Suprapubic skin (tissue), 4 donors: ENCODE measurements around the gene TAS2R19. TPM values are rescaled to one million over a fixed set of nuclear protein-coding genes. Genes with fewer than 3 reads are reported as not detected.

Source experiments
- DNase-seq, 2 donors: peaks; one replicate each; pipeline ENCODE4 v3.0.0-alpha.2; 2019; ENCODE audit warnings: low spot score in 2 of 2
- H3K27ac ChIP-seq: fragments of 200-600 bp; sonication (generic); one replicate; pipeline ENCODE4 v1.5.1; 2019
- H3K27me3 ChIP-seq: fragments of 200-600 bp; sonication (generic); one replicate; pipeline ENCODE4 v1.5.1; 2019
- H3K36me3 ChIP-seq: fragments of 200-600 bp; sonication (generic); one replicate; pipeline ENCODE4 v1.5.1; 2019
- H3K4me1 ChIP-seq: fragments of 200-600 bp; sonication (generic); one replicate; pipeline ENCODE4 v1.5.1; 2019
- H3K4me3 ChIP-seq: fragments of 200-600 bp; sonication (generic); one replicate; pipeline ENCODE4 v1.5.1; 2019; ENCODE audit warnings: mild to moderate bottlenecking
- H3K9me3 ChIP-seq: fragments of 200-600 bp; sonication (generic); one replicate; pipeline ENCODE4 v1.5.1; 2019
- CTCF ChIP-seq, 2 donors: fragments of 200-600 bp in 1 of 2; fragments of 450-650 bp in 1 of 2; sonication (generic) in 1 of 2; IDR thresholded peaks; one replicate each; pipeline ENCODE4 v1.5.1; 2016 to 2019; ENCODE audit warnings: antibody characterized with exemption in 2 of 2, mild to moderate bottlenecking in 1 of 2, moderate library complexity in 1 of 2
- EP300 ChIP-seq: sonication (generic); formaldehyde crosslinking; IDR thresholded peaks from one replicate; pipeline ENCODE4 v1.6.1; 2017; ENCODE audit warnings: antibody characterized with exemption
- POLR2A ChIP-seq, 2 donors: fragments of 450-650 bp; IDR thresholded peaks; one replicate each; pipeline ENCODE4 v1.6.1; 2017; ENCODE audit warnings: antibody characterized with exemption in 2 of 2, mild to moderate bottlenecking in 2 of 2, moderate library complexity in 2 of 2
- POLR2AphosphoS5 ChIP-seq, 3 donors: sonication (generic); formaldehyde crosslinking; IDR thresholded peaks; one replicate each; pipeline ENCODE4 v1.6.1; 2017; ENCODE audit warnings: antibody characterized with exemption in 3 of 3
- WGBS: methylation state at CpG from one replicate; pipeline ENCODE4 v1.1.5; 2018; 5-methylcytosine and 5-hydroxymethylcytosine counted together
- total RNA-seq, 4 donors: library from RNA; depleted of rRNA; stranded (reverse); fragments of >200 nt; gene quantifications; one replicate each; pipeline ENCODE4 v1.1.0, GENCODE V29; 2016

Gene TAS2R19
- total RNA-seq, 4 donors from 2014 or later: 2.5 to 9.3 TPM; not detected in 2

- H3K27ac ChIP-seq: no peak overlapping the region
- no peaks in the 10 kb centered on the region for H3K27me3 ChIP-seq
- no peaks in the 10 kb centered on the region for H3K36me3 ChIP-seq
- H3K4me1 ChIP-seq: no peaks in the 10 kb centered on the region
- TF ChIP-seq EP300: no peak
- TF ChIP-seq POLR2AphosphoS5 (IDR thresholded peaks at IDR 0.05): no peak
- no peak for TF ChIP-seq CTCF (IDR thresholded peaks at IDR 0.05)
- TF ChIP-seq POLR2A (IDR thresholded peaks at IDR 0.05): no peak
- WGBS: 94% methylated on average over 4 of the region's 4 CpGs
- no peak overlapping the region for H3K4me3 ChIP-seq
- H3K9me3 ChIP-seq: no peaks in the 10 kb centered on the region
- no peak for DNase-seq
These were observed 6.5 kb downstream of the TAS2R19 start for GRCh38 chr12:11015775-11016430.

GRCh38 chr12:11014234-11014633 lies 8.2 kb downstream of the TAS2R19 start:
- no peak for TF ChIP-seq POLR2AphosphoS5 (IDR thresholded peaks at IDR 0.05)
- no peak for TF ChIP-seq POLR2A (IDR thresholded peaks at IDR 0.05)
- Histone ChIP-seq H3K27ac (no peak overlapping the region), H3K4me3 (no peak overlapping the region), H3K9me3 (no peaks in the 10 kb centered on the region), H3K36me3 (no peaks in the 10 kb centered on the region), H3K4me1 (no peaks in the 10 kb centered on the region), H3K27me3 (no peaks in the 10 kb centered on the region)
- DNase-seq: no peak

GRCh38 chr12:11007608-11008007 lies 14.8 kb downstream of the TAS2R19 start:
- 100% methylated on average over 1 of the region's 1 CpG for WGBS
- Histone ChIP-seq H3K27me3 (no peaks in the 10 kb centered on the region), H3K9me3 (no peaks in the 10 kb centered on the region), H3K27ac (no peak overlapping the region), H3K36me3 (no peaks in the 10 kb centered on the region), H3K4me1 (no peaks in the 10 kb centered on the region), H3K4me3 (no peak overlapping the region)
- DNase-seq: no peak
- TF ChIP-seq POLR2A (IDR thresholded peaks at IDR 0.05): no peak
- no peak for TF ChIP-seq CTCF (IDR thresholded peaks at IDR 0.05)
- TF ChIP-seq EP300: no peak
- TF ChIP-seq POLR2AphosphoS5 (IDR thresholded peaks at IDR 0.05): no peak

GRCh38 chr12:10998204-10998603 lies 24.2 kb downstream of the TAS2R19 start, which contains the start of gene TAS2R20:
TSS of gene TAS2R20 (minus strand) at chr12:10998304. CDS start at chr12:10997875, 429 bp downstream.
- no peaks in the 10 kb centered on the region for H3K36me3 ChIP-seq
- no peaks in the 10 kb centered on the region for H3K9me3 ChIP-seq
- DNase-seq: no peak
- H3K27ac ChIP-seq: no peak within 1 kb of the TSS
- H3K4me3 ChIP-seq: no peak within 1 kb of the TSS
- no peaks in the 10 kb centered on the region for H3K27me3 ChIP-seq
- TF ChIP-seq EP300 (no peak), POLR2A (IDR thresholded peaks at IDR 0.05) (no peak), CTCF (IDR thresholded peaks at IDR 0.05) (no peak), POLR2AphosphoS5 (IDR thresholded peaks at IDR 0.05) (no peak)
- no peaks in the 10 kb centered on the region for H3K4me1 ChIP-seq

GRCh38 chr12:10994307-10994706 lies 28.1 kb downstream of the TAS2R19 start:
- Histone ChIP-seq H3K4me3 (no peak overlapping the region), H3K27ac (no peak overlapping the region), H3K27me3 (no peaks in the 10 kb centered on the region), H3K36me3 (no peaks in the 10 kb centered on the region), H3K9me3 (no peaks in the 10 kb centered on the region), H3K4me1 (no peaks in the 10 kb centered on the region)
- WGBS: 94% methylated on average over 3 of the region's 3 CpGs
- DNase-seq: no peak
- TF ChIP-seq POLR2A (IDR thresholded peaks at IDR 0.05) (no peak), CTCF (IDR thresholded peaks at IDR 0.05) (no peak), EP300 (no peak), POLR2AphosphoS5 (IDR thresholded peaks at IDR 0.05) (no peak)

GRCh38 chr12:10989107-10989506 lies 33.3 kb downstream of the TAS2R19 start:
- Histone ChIP-seq H3K36me3 (no peaks in the 10 kb centered on the region), H3K4me3 (no peak overlapping the region), H3K4me1 (no peaks in the 10 kb centered on the region), H3K27me3 (no peaks in the 10 kb centered on the region), H3K27ac (no peak overlapping the region), H3K9me3 (no peaks in the 10 kb centered on the region)
- 94% methylated on average over 2 of the region's 2 CpGs for WGBS
- no peak for DNase-seq
- TF ChIP-seq POLR2A (IDR thresholded peaks at IDR 0.05) (no peak), CTCF (IDR thresholded peaks at IDR 0.05) (no peak), POLR2AphosphoS5 (IDR thresholded peaks at IDR 0.05) (no peak), EP300 (no peak)
